HCT116 (cell line): Measurements from ENCODE around the gene PRR14L. TPM values are rescaled to one million over a fixed set of nuclear protein-coding genes. Genes with fewer than 3 reads are reported as not detected.

Source experiments
- ATAC-seq: fragments of 200-7000 bp; cut with Tn5 transposase; 2 replicates; pipeline ENCODE4 v1.9.1; 2020; ENCODE audit warnings: mild to moderate bottlenecking, moderate library complexity
- BruUV-seq: library from RNA; stranded (reverse); fragments of 400-500 nt; replicated peaks from 2 replicates; lab custom pipeline; 2021; lab: Mats Ljungman, UMichigan
- CTCF ChIA-PET: fragments of 300-600 bp; sonication (Branson Sonifier 250); formaldehyde crosslinking; loops from one replicate; lab custom pipeline; 2021; ENCODE audit warnings: antibody characterized with exemption; lab: Charles Lee
- POLR2A ChIA-PET: fragments of 300-600, 350-600 bp; sonication (Branson Sonifier 250); formaldehyde crosslinking; loops from one replicate; lab custom pipeline; 2021; ENCODE audit warnings: antibody characterized with exemption; lab: Charles Lee
- RAD21 ChIA-PET, 2 experiments: fragments of 300-600 bp; sonication (Branson Sonifier 250); formaldehyde crosslinking; loops; one replicate each; lab custom pipeline; 2023; ENCODE audit warnings: low total read pairs in 2 of 2; ENCODE audit not compliant: uncharacterized antibody in 2 of 2, unreplicated experiment in 2 of 2, low non-redundant PET in 1 of 2; lab: Charles Lee
- DNase-seq: peaks from one replicate; pipeline ENCODE4 v3.0.0-alpha.2; 2010; ENCODE audit warnings: low read depth, low spot score
- H2AFZ ChIP-seq: fragments of 200-600 bp; shearing (Covaris generic), sonication (generic); 2 replicates; pipeline ENCODE4 v1.6.1; 2017; ENCODE audit warnings: low read depth, mixed run types, mixed read lengths, antibody characterized with exemption, low read length; ENCODE audit not compliant: poor library complexity, severe bottlenecking
- H3K27ac ChIP-seq: 2 replicates; pipeline ENCODE4 v1.5.1; 2012; ENCODE audit warnings: low read depth, low read length
- H3K27me3 ChIP-seq: fragments of 200-600 bp; sonication (generic); 2 replicates; pipeline ENCODE4 v1.6.1; 2016; ENCODE audit warnings: mixed run types, low read length, mixed read lengths; ENCODE audit not compliant: insufficient read depth
- H3K36me3 ChIP-seq, 2 experiments: fragments of 200-500 bp in 1 of 2; fragments of 200-600 bp in 1 of 2; sonication (Bioruptor generic) in 1 of 2; sonication (generic) in 1 of 2; 2 replicates each; pipeline versions ENCODE4 v1.5.1 to v1.6.1; 2014 to 2016; ENCODE audit warnings: low read length in 2 of 2, inconsistent platforms in 1 of 2, mixed read lengths in 1 of 2, mixed run types in 1 of 2; ENCODE audit not compliant: insufficient read depth in 2 of 2, control insufficient read depth in 1 of 2
- H3K4me1 ChIP-seq, 2 experiments: fragments of 200-600 bp in 1 of 2; sonication (generic) in 1 of 2; 2 replicates each; pipeline versions ENCODE4 v1.5.1 to v1.6.1; 2012 to 2017; ENCODE audit warnings: low read length in 2 of 2, inconsistent platforms in 1 of 2, mild to moderate bottlenecking in 1 of 2, mixed read lengths in 1 of 2, mixed run types in 1 of 2, moderate library complexity in 1 of 2; ENCODE audit not compliant: insufficient read depth in 2 of 2, control insufficient read depth in 1 of 2
- H3K4me2 ChIP-seq: fragments of 200-600 bp; sonication (generic); 2 replicates; pipeline ENCODE4 v1.6.1; 2017; ENCODE audit warnings: mixed run types, low read length, mixed read lengths
- H3K4me3 ChIP-seq, 2 experiments: fragments of 200-600 bp in 1 of 2; sonication (generic) in 1 of 2; replicated peaks in 1 of 2; 2 replicates each; pipeline ENCODE4 v1.5.1; 2011 to 2016; ENCODE audit warnings: low read length in 2 of 2, control low read depth in 1 of 2, low read depth in 1 of 2, mild to moderate bottlenecking in 1 of 2, mixed read lengths in 1 of 2, mixed run types in 1 of 2
- H3K79me2 ChIP-seq: fragments of 200-600 bp; sonication (generic); 2 replicates; pipeline ENCODE4 v1.6.1; 2017; ENCODE audit warnings: mild to moderate bottlenecking, mixed run types, low read length, moderate library complexity, mixed read lengths; ENCODE audit not compliant: insufficient read depth
- H3K9ac ChIP-seq: fragments of 200-600 bp; sonication (generic); 2 replicates; pipeline ENCODE4 v1.6.1; 2016; ENCODE audit warnings: low read length, mixed read lengths
- H3K9me2 ChIP-seq: fragments of 200-600 bp; sonication (generic), shearing (Covaris generic); 2 replicates; pipeline ENCODE4 v1.6.1; 2017; ENCODE audit warnings: mixed run types, mild to moderate bottlenecking, moderate library complexity; ENCODE audit not compliant: insufficient read depth
- H3K9me3 ChIP-seq, 2 experiments: fragments of 200-500 bp in 1 of 2; fragments of 200-600 bp in 1 of 2; sonication (Bioruptor generic) in 1 of 2; sonication (generic) in 1 of 2; 2 replicates each; pipeline ENCODE4 v1.6.1; 2014 to 2017; ENCODE audit warnings: low read length in 2 of 2, mixed read lengths in 2 of 2, inconsistent platforms in 1 of 2, low read depth in 1 of 2, mild to moderate bottlenecking in 1 of 2, mixed run types in 1 of 2, moderate library complexity in 1 of 2; ENCODE audit not compliant: control insufficient read depth in 1 of 2, insufficient read depth in 1 of 2
- H4K20me1 ChIP-seq: fragments of 200-600 bp; sonication (generic), shearing (Covaris generic); 2 replicates; pipeline ENCODE4 v1.6.1; 2017; ENCODE audit warnings: mixed run types, mild to moderate bottlenecking, moderate library complexity; ENCODE audit not compliant: insufficient read depth
- ATF3 ChIP-seq: IDR thresholded peaks from 2 replicates; pipeline ENCODE4 v1.6.1; 2012
- CBX3 ChIP-seq: IDR thresholded peaks from 2 replicates; pipeline ENCODE4 v1.6.1; 2012; ENCODE audit warnings: low read depth
- CEBPB ChIP-seq: IDR thresholded peaks from 2 replicates; pipeline ENCODE4 v1.6.1; 2012; ENCODE audit warnings: low read depth
- CTCF ChIP-seq, 3 experiments: fragments of 200-600 bp in 1 of 3; sonication (generic) in 1 of 3; IDR thresholded peaks in 2 of 3; conservative IDR thresholded peaks in 1 of 3; 2 replicates each; pipeline ENCODE4 v1.5.1; 2012 to 2017; ENCODE audit warnings: low read depth in 2 of 3, low read length in 2 of 3, antibody characterized with exemption in 1 of 3, borderline replicate concordance in 1 of 3, control low read depth in 1 of 3, mild to moderate bottlenecking in 1 of 3, mixed read lengths in 1 of 3, mixed run types in 1 of 3, moderate library complexity in 1 of 3; ENCODE audit not compliant: insufficient read depth in 1 of 3
- ELF1 ChIP-seq: IDR thresholded peaks from 2 replicates; pipeline ENCODE4 v1.6.1; 2012; ENCODE audit warnings: low read depth, borderline replicate concordance
- EZH2phosphoT487 ChIP-seq: fragments of 200-600 bp; IDR thresholded peaks from 2 replicates; pipeline ENCODE4 v1.6.1; 2018; ENCODE audit warnings: antibody characterized with exemption, borderline replicate concordance
- FOSL1 ChIP-seq: IDR thresholded peaks from 2 replicates; pipeline ENCODE4 v1.6.1; 2012; ENCODE audit warnings: low read depth
- REST ChIP-seq: IDR thresholded peaks from 2 replicates; pipeline ENCODE4 v1.6.1; 2012; ENCODE audit warnings: low read depth
- SIN3A ChIP-seq: IDR thresholded peaks from 2 replicates; pipeline ENCODE4 v1.6.1; 2012; ENCODE audit warnings: low read depth
- SP1 ChIP-seq: IDR thresholded peaks from 2 replicates; pipeline ENCODE4 v1.6.1; 2012; ENCODE audit warnings: low read depth
- SRF ChIP-seq: IDR thresholded peaks from 2 replicates; pipeline ENCODE4 v1.6.1; 2012; ENCODE audit warnings: low read depth
- TCF7L2 ChIP-seq: IDR thresholded peaks from 2 replicates; pipeline ENCODE4 v1.7.0; 2011; ENCODE audit warnings: borderline replicate concordance, inconsistent platforms; ENCODE audit not compliant: insufficient read depth, insufficient read length; ENCODE audit errors: extremely low read depth
- YY1 ChIP-seq: IDR thresholded peaks from 2 replicates; pipeline ENCODE4 v1.6.1; 2011; ENCODE audit warnings: low read length, low read depth, moderate library complexity, mild to moderate bottlenecking; ENCODE audit not compliant: insufficient replicate concordance; ENCODE audit errors: extremely low read depth
- ZBTB33 ChIP-seq: IDR thresholded peaks from 2 replicates; pipeline ENCODE4 v1.6.1; 2011; ENCODE audit warnings: mild to moderate bottlenecking, low read length, moderate library complexity; ENCODE audit not compliant: insufficient replicate concordance; ENCODE audit errors: extremely low read depth
- ZFX ChIP-seq: fragments of 450-650 bp; IDR thresholded peaks from 2 replicates; pipeline ENCODE4 v1.6.1; 2017
- ZNF274 ChIP-seq: fragments of 200-500 bp; sonication (Bioruptor generic); IDR thresholded peaks from 2 replicates; pipeline ENCODE4 v1.6.1; 2014; ENCODE audit warnings: mild to moderate bottlenecking, low read depth, low read length, inconsistent platforms
- intact Hi-C: fragments of 100-400 bp; cut with micrococcal nuclease; formaldehyde crosslinking; loops from 2 replicates; pipeline ENCODE4 v1.10.0; 2022
- total RNA-seq: library from RNA; stranded (reverse); gene quantifications from one replicate; pipeline ENCODE4 v1.2.1, GENCODE V29; 2021; ENCODE audit not compliant: unreplicated experiment

PRR14L gene
- total RNA-seq, 1 experiment from 2014 or later = 61.5 TPM

- ATAC-seq (no peak), DNase-seq (no peak)
- H2AFZ ChIP-seq = no peak overlapping the region
- H3K9ac ChIP-seq = no peak overlapping the region
- peaks cover 6 to 34% of the 10 kb centered on the region in 2 experiments; a peak in 3 of 4 replicates for H3K4me1 ChIP-seq
- H3K79me2 ChIP-seq = peaks cover 84% of the 10 kb centered on the region
- H3K9me2 ChIP-seq = no peaks in the 10 kb centered on the region
- POLR2A ChIA-PET = no interaction called here
- peaks cover 7 to 10% of the 10 kb centered on the region in 2 experiments; a peak in 2 of 4 replicates for H3K36me3 ChIP-seq
- CTCF ChIA-PET = no interaction called here
- no peaks in the 10 kb centered on the region for H4K20me1 ChIP-seq
- RAD21 ChIA-PET = no interaction called here
- no peaks in the 10 kb centered on the region for H3K27me3 ChIP-seq
- intact Hi-C loops = no loop called here
- no peak overlapping the region for H3K4me2 ChIP-seq
- BruUV-seq = TSS peak; percentile 15
- H3K27ac ChIP-seq = no peak overlapping the region
- H3K4me3 ChIP-seq = no peak overlapping the region
- H3K9me3 ChIP-seq = no peaks in the 10 kb centered on the region
- no peak for TF ChIP-seq CEBPB
- no peak for TF ChIP-seq SP1
- no peak for TF ChIP-seq CTCF (IDR thresholded peaks at IDR 0.05 in 2 of 3, conservative IDR thresholded peaks at IDR 0.05 in 1 of 3; ENCODE audit: borderline replicate concordance in 1 of 3, insufficient read depth in 1 of 3, low read depth in 2 of 3, low read length in 2 of 3)
- TF ChIP-seq REST = no peak
- TF ChIP-seq ATF3 = no peak
- TF ChIP-seq CBX3 = no peak
- no peak for TF ChIP-seq ZFX
- TF ChIP-seq FOSL1 = no peak
- no peak for TF ChIP-seq ELF1
- TF ChIP-seq TCF7L2 = no peak
- TF ChIP-seq SIN3A = no peak
- TF ChIP-seq EZH2phosphoT487 = no peak
- TF ChIP-seq ZNF274 = no peak
- TF ChIP-seq SRF = no peak
- no peak for TF ChIP-seq ZBTB33
- TF ChIP-seq YY1 = no peak
Measured at GRCh38 chr22:31737932-31738331, 12.0 kb downstream of the PRR14L start.
